Esophagus (tissue), 2 donors: ENCODE measurements around the gene CHAT. TPM values are rescaled to one million over a fixed set of nuclear protein-coding genes. Genes with fewer than 3 reads are reported as not detected.

ENCODE experiments used
- H3K27ac ChIP-seq, 2 donors: one replicate each; pipeline ENCODE4 v1.5.1; 2013; ENCODE audit warnings: low read depth in 2 of 2, mild to moderate bottlenecking in 2 of 2, inconsistent platforms in 1 of 2, low read length in 1 of 2, moderate library complexity in 1 of 2
- H3K27me3 ChIP-seq, 2 donors: one replicate each; pipeline ENCODE4 v1.6.1; 2013; ENCODE audit warnings: low read length in 2 of 2, control low read depth in 1 of 2, mild to moderate bottlenecking in 1 of 2; ENCODE audit not compliant: insufficient read depth in 2 of 2, control insufficient read depth in 1 of 2
- H3K36me3 ChIP-seq, 2 donors: one replicate each; pipeline ENCODE4 v1.6.1; 2013; ENCODE audit warnings: low read length in 1 of 2; ENCODE audit not compliant: control insufficient read depth in 2 of 2, insufficient read depth in 2 of 2
- H3K4me1 ChIP-seq, 2 donors: one replicate each; pipeline ENCODE4 v1.6.1; 2013; ENCODE audit warnings: low read length in 1 of 2; ENCODE audit not compliant: control insufficient read depth in 2 of 2, insufficient read depth in 2 of 2
- H3K4me3 ChIP-seq, 2 donors: one replicate each; pipeline ENCODE4 v1.5.1; 2013; ENCODE audit warnings: low read length in 2 of 2, mild to moderate bottlenecking in 2 of 2, low read depth in 1 of 2, moderate library complexity in 1 of 2
- H3K9me3 ChIP-seq, 2 donors: one replicate each; pipeline ENCODE4 v1.6.1; 2013; ENCODE audit warnings: mild to moderate bottlenecking in 2 of 2, low read depth in 1 of 2, low read length in 1 of 2, moderate library complexity in 1 of 2; ENCODE audit not compliant: control insufficient read depth in 2 of 2, insufficient read depth in 1 of 2
- WGBS, 2 donors: extraction: QIAGEN DNeasy Blood & Tissue Kit; methylation state at CpG; one replicate each; pipeline ENCODE4 v1.1.7; 2013; 5-methylcytosine and 5-hydroxymethylcytosine counted together
- polyA plus RNA-seq, 2 donors: library from polyadenylated mRNA; stranded (reverse); fragments of 200-250 nt; gene quantifications; one replicate each; pipeline ENCODE4 v1.2.3, GENCODE V29; 2013
- donor health status: healthy with polysubstance abuse.
- donor health status: Bipolar disorder and iron deficiency.

CHAT gene
- polyA plus RNA-seq, 2 donors = not detected

GRCh38 chr10:49700997-49701396 lies 87.2 kb downstream of the CHAT start:
- H3K4me3 ChIP-seq = no peak overlapping the region
- 7 to 15% methylated on average over 3 of the region's 3 CpGs for WGBS, 2 donors

DNA sequence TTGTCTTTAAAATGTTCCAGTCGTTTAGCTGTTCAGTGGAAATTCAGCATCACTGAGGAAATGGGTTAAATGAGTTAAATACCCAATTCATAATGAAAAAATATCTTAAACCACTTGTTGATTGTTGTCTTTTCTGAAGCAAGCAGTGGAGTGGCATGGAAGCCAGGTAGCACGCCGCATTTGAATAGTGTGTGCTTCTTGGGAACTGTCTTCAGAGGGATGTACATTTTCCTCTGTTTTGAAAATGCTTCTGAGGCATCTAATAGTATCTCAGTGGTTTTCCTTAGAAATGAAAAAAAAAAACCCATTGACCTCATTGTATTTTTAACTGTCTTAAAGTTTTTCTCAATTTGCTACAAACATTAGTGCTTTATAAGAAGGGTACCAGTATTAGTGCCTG lies 93.7 kb downstream of the CHAT start:
- H3K4me1 ChIP-seq = no peaks in the 10 kb centered on the region
- no peaks in the 10 kb centered on the region for H3K9me3 ChIP-seq
- no peaks in the 10 kb centered on the region for H3K36me3 ChIP-seq
- H3K27ac ChIP-seq = no peak overlapping the region
- no peaks in the 10 kb centered on the region for H3K27me3 ChIP-seq
- H3K4me3 ChIP-seq = no peak overlapping the region
- WGBS, 2 donors = 71 to 80% methylated on average over 3 of the region's 3 CpGs

More at GRCh38 chr10:49700997-49701396, 87.2 kb downstream of the CHAT start:
- peaks cover 0 to 2% of the 10 kb centered on the region in 2 donors for H3K9me3 ChIP-seq
- H3K4me1 ChIP-seq = no peaks in the 10 kb centered on the region
- no peaks in the 10 kb centered on the region for H3K36me3 ChIP-seq
- H3K27ac ChIP-seq = no peak overlapping the region
- H3K27me3 ChIP-seq = no peaks in the 10 kb centered on the region

GRCh38 chr10:49709934-49710333 lies 96.1 kb downstream of the CHAT start:
- Histone ChIP-seq H3K4me1 (no peaks in the 10 kb centered on the region), H3K27ac (no peak overlapping the region), H3K9me3 (no peaks in the 10 kb centered on the region), H3K36me3 (no peaks in the 10 kb centered on the region), H3K27me3 (no peaks in the 10 kb centered on the region), H3K4me3 (no peak overlapping the region)
- WGBS, 2 donors = 56 to 66% methylated on average over 5 of the region's 5 CpGs

- no peak overlapping the region for H3K27ac ChIP-seq
- 74 to 77% methylated on average over 6 of the region's 6 CpGs for WGBS, 2 donors
- no peaks in the 10 kb centered on the region for H3K27me3 ChIP-seq
- H3K4me1 ChIP-seq = no peaks in the 10 kb centered on the region
- no peaks in the 10 kb centered on the region for H3K36me3 ChIP-seq
- H3K9me3 ChIP-seq = peaks cover 0 to 5% of the 10 kb centered on the region in 2 donors
- H3K4me3 ChIP-seq = no peak overlapping the region
Measured at GRCh38 chr10:49710966-49711365, 97.1 kb downstream of the CHAT start.

GRCh38 chr10:49711481-49711880 lies 97.6 kb downstream of the CHAT start:
- H3K9me3 ChIP-seq = peaks cover 0 to 5% of the 10 kb centered on the region in 2 donors
- H3K4me3 ChIP-seq = no peak overlapping the region
- WGBS, 2 donors = 43 to 44% methylated on average over 8 of the region's 8 CpGs
- no peaks in the 10 kb centered on the region for H3K27me3 ChIP-seq
- H3K36me3 ChIP-seq = no peaks in the 10 kb centered on the region
- no peak overlapping the region for H3K27ac ChIP-seq
- no peaks in the 10 kb centered on the region for H3K4me1 ChIP-seq

DNA sequence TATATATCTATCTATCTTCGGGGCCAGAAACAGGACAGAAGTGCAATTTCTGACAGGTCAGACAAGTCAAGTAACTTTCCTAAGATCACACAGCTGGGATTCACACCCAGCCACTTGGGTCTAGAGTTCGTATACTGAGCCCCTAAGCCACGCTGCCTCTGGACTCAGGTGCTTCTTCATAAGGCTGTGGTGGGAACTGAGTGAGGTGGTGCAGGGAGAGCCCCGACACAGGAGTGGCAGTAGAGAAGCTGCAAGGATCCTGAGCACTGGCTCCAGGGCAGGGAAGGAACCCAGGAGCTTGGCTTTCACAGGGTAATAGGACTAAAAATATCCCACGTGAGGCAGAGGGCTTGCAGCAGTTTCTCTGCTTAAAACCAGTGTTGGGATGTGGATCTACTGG lies 99.4 kb downstream of the CHAT start:
- H3K27ac ChIP-seq = no peak overlapping the region
- WGBS, 2 donors = 69 to 75% methylated on average over 5 of the region's 5 CpGs

More for the DNA sequence above, 99.4 kb downstream of the CHAT start:
- Histone ChIP-seq H3K9me3 (peaks cover 0 to 5% of the 10 kb centered on the region in 2 donors), H3K4me1 (no peaks in the 10 kb centered on the region), H3K4me3 (no peak overlapping the region), H3K27me3 (no peaks in the 10 kb centered on the region), H3K36me3 (no peaks in the 10 kb centered on the region)

Other genes with a start within 250 kb of the CHAT start
- gene DRGX, start 217.9 kb upstream of the CHAT start, polyA plus RNA-seq = under 1 TPM in 1 of 2 donors, not detected in 1; 0.04 TPM
- 1 to 10 TPM; 4.3 to 4.5 TPM for gene ERCC6, start 74.9 kb upstream of the CHAT start, polyA plus RNA-seq
- not detected for gene SLC18A3, start 3.7 kb upstream of the CHAT start, polyA plus RNA-seq
- gene C10orf53, start 65.6 kb downstream of the CHAT start, polyA plus RNA-seq = not detected
- under 1 TPM; 0.10 to 0.16 TPM for gene OGDHL, start 148.3 kb downstream of the CHAT start, polyA plus RNA-seq